HepG2 (cell line): ENCODE data around the gene UTP3. TPM values are rescaled to one million over a fixed set of nuclear protein-coding genes. Genes with fewer than 3 reads are reported as not detected.

Experiments
- ATAC-seq: fragments of 200-7000 bp; cut with Tn5 transposase; 3 replicates; pipeline ENCODE4 v1.9.1; 2020; ENCODE audit warnings: mild to moderate bottlenecking, moderate library complexity
- BruUV-seq: library from RNA; stranded (reverse); fragments of 400-500 nt; replicated peaks from 2 replicates; lab custom pipeline; 2021; lab: Mats Ljungman, UMichigan
- CTCF ChIA-PET: fragments of 300-600 bp; formaldehyde crosslinking; extraction: SDS; loops from one replicate; lab custom pipeline; 2021; ENCODE audit warnings: low total read pairs, inconsistent platforms, low intra/inter-chr PET ratio; lab: Yijun Ruan, JAX
- POLR2A ChIA-PET: fragments of 350-600 bp; sonication (Branson Sonifier 250); formaldehyde crosslinking; loops from one replicate; lab custom pipeline; 2020; ENCODE audit warnings: antibody characterized with exemption, inconsistent platforms; lab: Yijun Ruan, JAX
- DNase-seq: peaks from one replicate; pipeline ENCODE4 v3.0.0-alpha.2; 2015; ENCODE audit warnings: low spot score
- FAIRE-seq: peaks from 3 replicates; lab custom pipeline; 2011; peaks lifted over from hg19 to GRCh38; lab: Jason Lieb, UNC
- H2AFZ ChIP-seq: one replicate; pipeline ENCODE4 v1.6.1; 2011; ENCODE audit warnings: low read length, inconsistent platforms
- H3K27ac ChIP-seq: fragments of 300-600 bp; 3 replicates; pipeline ENCODE4 v1.8.0; 2011; ENCODE audit warnings: mixed run types, mild to moderate bottlenecking, mixed read lengths, low read length, inconsistent platforms; ENCODE audit not compliant: insufficient read depth; ENCODE audit errors: extremely low read length
- H3K27me3 ChIP-seq, 2 experiments: fragments of 200-600 bp in 1 of 2; 2 replicates in 1 of 2; 3 replicates in 1 of 2; pipeline versions ENCODE4 v1.6.0 to v1.8.0; 2011; ENCODE audit warnings: low read length in 2 of 2, mild to moderate bottlenecking in 2 of 2, moderate library complexity in 2 of 2, inconsistent platforms in 1 of 2; ENCODE audit not compliant: insufficient read depth in 2 of 2, control insufficient read depth in 1 of 2
- H3K36me3 ChIP-seq, 2 experiments: fragments of 200-600 bp in 1 of 2; replicated peaks in 1 of 2; 2 replicates in 1 of 2; 3 replicates in 1 of 2; pipeline versions ENCODE4 v1.5.1 to v1.8.0; 2011; ENCODE audit warnings: low read length in 2 of 2, inconsistent platforms in 1 of 2; ENCODE audit not compliant: insufficient read depth in 2 of 2, control insufficient read depth in 1 of 2
- H3K4me1 ChIP-seq: 2 replicates; pipeline ENCODE4 v1.5.1; 2012; ENCODE audit warnings: low read length, inconsistent platforms; ENCODE audit not compliant: insufficient read depth
- H3K4me2 ChIP-seq: 2 replicates; pipeline ENCODE4 v1.6.0; 2011; ENCODE audit warnings: low read depth, low read length, inconsistent platforms
- H3K4me3 ChIP-seq, 3 experiments: fragments of 200-600 bp in 1 of 3; sonication (generic), shearing (Covaris generic) in 1 of 3; replicated peaks in 1 of 3; 2 replicates each; pipeline ENCODE4 v1.5.1; 2011 to 2016; ENCODE audit warnings: low read length in 3 of 3, inconsistent platforms in 2 of 3, low read depth in 2 of 3, mild to moderate bottlenecking in 2 of 3, control low read depth in 1 of 3, mixed read lengths in 1 of 3; ENCODE audit not compliant: insufficient read depth in 1 of 3
- H3K79me2 ChIP-seq: one replicate; pipeline ENCODE4 v1.6.1; 2011; ENCODE audit warnings: low read length, inconsistent platforms; ENCODE audit not compliant: insufficient read depth
- H3K9ac ChIP-seq: 2 replicates; pipeline ENCODE4 v1.6.0; 2011; ENCODE audit warnings: mild to moderate bottlenecking, low read depth, low read length, inconsistent platforms; ENCODE audit not compliant: insufficient read depth
- H3K9me3 ChIP-seq: 2 replicates; pipeline ENCODE4 v1.5.1; 2012; ENCODE audit warnings: mild to moderate bottlenecking, low read length
- H4K20me1 ChIP-seq: 2 replicates; pipeline ENCODE4 v1.6.0; 2011; ENCODE audit warnings: inconsistent platforms, mild to moderate bottlenecking, low read length, moderate library complexity; ENCODE audit not compliant: insufficient read depth
- KDM5B ChIP-seq: sonication (generic); formaldehyde crosslinking; IDR thresholded peaks from 2 replicates; pipeline ENCODE4 v1.4.0; 2020; ENCODE audit warnings: missing genetic modification reagents, mild to moderate bottlenecking, borderline replicate concordance
- NFE2 ChIP-seq: sonication (generic); formaldehyde crosslinking; IDR thresholded peaks from 2 replicates; pipeline ENCODE4 v1.4.0; 2020; ENCODE audit warnings: missing genetic modification reagents
- PAXIP1 ChIP-seq: sonication (generic); formaldehyde crosslinking; conservative IDR thresholded peaks from 2 replicates; pipeline ENCODE4 v1.4.0; 2020; ENCODE audit warnings: mild to moderate bottlenecking, missing genetic modification reagents, moderate library complexity
- RNF2 ChIP-seq: fragments of 450-650 bp; conservative IDR thresholded peaks from 2 replicates; pipeline ENCODE4 v1.6.1; 2016; ENCODE audit warnings: low read depth
- ZNF543 ChIP-seq: sonication (generic); formaldehyde crosslinking; IDR thresholded peaks from 2 replicates; pipeline ENCODE4 v1.4.0; 2020; ENCODE audit warnings: mild to moderate bottlenecking, missing genetic modification reagents
- ZNF562 ChIP-seq: sonication (generic); formaldehyde crosslinking; IDR thresholded peaks from 2 replicates; pipeline ENCODE4 v1.8.0; 2022; ENCODE audit warnings: missing genetic modification reagents, borderline replicate concordance
- ZNF589 ChIP-seq: sonication (generic); formaldehyde crosslinking; conservative IDR thresholded peaks from 2 replicates; pipeline ENCODE4 v1.8.0; 2022; ENCODE audit warnings: mild to moderate bottlenecking, moderate library complexity, missing genetic modification reagents
- ZNF710 ChIP-seq: sonication (generic); formaldehyde crosslinking; IDR thresholded peaks from 2 replicates; pipeline ENCODE4 v1.5.0; 2020; ENCODE audit warnings: mild to moderate bottlenecking, missing genetic modification reagents, borderline replicate concordance
- ZNF75D ChIP-seq: sonication (generic); formaldehyde crosslinking; IDR thresholded peaks from 2 replicates; pipeline ENCODE4 v1.8.1; 2023; ENCODE audit warnings: missing genetic modification reagents, mild to moderate bottlenecking, borderline replicate concordance
- WGBS: methylation state at CpG from one replicate; pipeline ENCODE4 v1.1.6; 2017; ENCODE audit warnings: low lambda C conversion rate; 5-methylcytosine and 5-hydroxymethylcytosine counted together
- in situ Hi-C: cut with HindIII; loops from 2 replicates; pipeline ENCODE4 v1.10.0; 2017; ENCODE audit warnings: low pct_unique_long_range_greater_than_20kb; ENCODE audit not compliant: extremely low pct_ligation_motif_present
- intact Hi-C: fragments of 100-400 bp; cut with micrococcal nuclease; formaldehyde crosslinking; loops from one replicate; pipeline ENCODE4 v1.10.0; 2022; ENCODE audit not compliant: unreplicated experiment
- polyA plus RNA-seq, 8 experiments: library from polyadenylated mRNA; depleted of rRNA in 3 of 8; stranded (reverse) in 7 of 8; unstranded in 1 of 8; fragments of >200 nt; fragmentation: Illumina TruSeq in 4 of 8; extraction: Trizol in 4 of 8; gene quantifications; 2 replicates each; pipeline versions ENCODE4 v1.2.1 to v1.2.3, GENCODE V29; 2011 to 2016; ENCODE audit warnings: low read depth in 4 of 8, missing spikeins in 1 of 8, mixed read lengths in 1 of 8; ENCODE audit not compliant: insufficient read depth in 1 of 8
- total RNA-seq, 5 experiments: library from RNA; depleted of rRNA; stranded (reverse); fragments of >200 nt; fragmentation: Illumina TruSeq; extraction: Trizol; gene quantifications; 2 replicates each; pipeline ENCODE4 v1.2.3, GENCODE V29; 2016; ENCODE audit warnings: low read depth in 1 of 5

Gene UTP3
- total and polyA plus RNA-seq, 2 of the 13 experiments (the other 11 are each of a cell fraction or from before 2014, with no cell fraction given) = 6.9 to 19.5 TPM

DNA sequence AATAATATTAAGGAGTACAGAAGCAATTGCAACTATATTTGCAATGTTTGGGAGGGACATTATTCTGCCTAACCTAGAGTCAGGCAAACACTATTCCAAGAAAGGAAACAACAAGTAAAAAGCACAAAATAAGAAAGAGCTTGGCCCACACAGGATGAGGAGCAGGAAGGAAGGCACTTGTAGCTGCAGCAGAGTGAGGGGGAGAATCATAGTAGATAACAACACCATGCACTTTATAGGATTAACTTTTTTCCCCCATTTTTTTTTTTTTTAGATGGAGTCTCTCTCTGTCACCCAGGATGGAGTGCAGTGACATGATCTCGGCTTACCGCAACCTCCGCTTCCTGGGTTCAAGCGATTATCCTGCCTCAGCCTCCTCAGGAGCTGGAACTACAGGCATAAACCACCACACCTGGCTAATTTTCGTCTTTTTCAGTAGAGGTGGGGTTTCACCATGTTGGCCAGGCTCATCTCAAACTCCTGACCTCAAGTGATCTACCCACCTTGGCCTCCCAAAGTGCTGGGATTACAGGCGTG lies 11.7 kb upstream of the UTP3 start:
- no peaks in the 10 kb centered on the region; a peak in 1 of 5 replicates for H3K27me3 ChIP-seq
- H2AFZ ChIP-seq = no peak overlapping the region
- H3K9ac ChIP-seq = no peak overlapping the region
- DNase-seq = no peak
- no peaks in the 10 kb centered on the region for H3K79me2 ChIP-seq
- H3K36me3 ChIP-seq = no peaks in the 10 kb centered on the region
- FAIRE-seq = no peak
- H4K20me1 ChIP-seq = no peaks in the 10 kb centered on the region
- in situ Hi-C loops (no loop called here), intact Hi-C loops (no loop called here)
- WGBS = 74% methylated on average over 6 of the region's 6 CpGs
- H3K4me1 ChIP-seq = no peaks in the 10 kb centered on the region
- no peak overlapping the region for H3K4me2 ChIP-seq
- no peak for ATAC-seq
- BruUV-seq = no TSS peak
- CTCF ChIA-PET = no interaction called here
- no peak overlapping the region for H3K27ac ChIP-seq
- POLR2A ChIA-PET = no interaction called here
- H3K4me3 ChIP-seq = no peak overlapping the region
- H3K9me3 ChIP-seq = no peaks in the 10 kb centered on the region
- TF ChIP-seq NFE2 (no peak), ZNF75D (CRISPR knock-in tag) (no peak), KDM5B (CRISPR knock-in tag) (no peak), ZNF589 (CRISPR knock-in tag) (no peak), RNF2 (no peak), ZNF562 (CRISPR knock-in tag) (no peak), ZNF710 (CRISPR knock-in tag) (no peak), PAXIP1 (CRISPR knock-in tag) (no peak), ZNF543 (CRISPR knock-in tag) (no peak)
- TF ChIP-seq, all 625 proteins: peak for 0
